Heart left ventricle (tissue), 13 donors: ENCODE measurements around the gene CNGA3.

Experiments used
- POLR2A ChIP-seq, 2 donors: fragments of 450-650 bp; IDR thresholded peaks; one replicate each; pipeline ENCODE4 v1.6.1; 2017; ENCODE audit warnings: antibody characterized with exemption in 2 of 2, mild to moderate bottlenecking in 2 of 2, moderate library complexity in 2 of 2
- TF ChIP-seq, protein P1 (sequence below), 12 donors: fragments of 200-600 bp; sonication (generic) in 4 of 12; IDR thresholded peaks; one replicate each; pipeline versions ENCODE4 v1.5.0 to v1.8.0; 2018 to 2022; ENCODE audit warnings: antibody characterized with exemption in 12 of 12, mild to moderate bottlenecking in 5 of 12
- donor health status: ischemic (EF 13 %, LVEDD 7.1; RV severe dilation, severe dysfunction).
- donor health status: DM: no; HTN: yes; CAD: no.
- donor health status: DM: no; HTN: no; CAD: no.
- donor health status: ischemic (EF 25% LVEDD 6.9; RV normal size, moderate dysfunction).
- donor health status: ischemic (EF 25% LVEDD 5.7; RV mildly dilated, moderate dysfunction).
- donor health status: ischemic (EF 35%, LVEDD 5.7; RV mildly dilated, moderate dysfunction).
- donor health status: nonischemic (EF 11% LVEDD 7.7; RV severe dilation, severe dysfunction).
- donor health status: DM: yes; HTN: yes; CAD: no.
- donor health status: PGD.
- donor health status: ischemic (EF 29% LVEDD 5.4; RV normal size, mild dysfunction).
- donor health status: nonischemic (EF 23%, LVEDD 6.1; RV moderate dilation, normal function).

DNA sequence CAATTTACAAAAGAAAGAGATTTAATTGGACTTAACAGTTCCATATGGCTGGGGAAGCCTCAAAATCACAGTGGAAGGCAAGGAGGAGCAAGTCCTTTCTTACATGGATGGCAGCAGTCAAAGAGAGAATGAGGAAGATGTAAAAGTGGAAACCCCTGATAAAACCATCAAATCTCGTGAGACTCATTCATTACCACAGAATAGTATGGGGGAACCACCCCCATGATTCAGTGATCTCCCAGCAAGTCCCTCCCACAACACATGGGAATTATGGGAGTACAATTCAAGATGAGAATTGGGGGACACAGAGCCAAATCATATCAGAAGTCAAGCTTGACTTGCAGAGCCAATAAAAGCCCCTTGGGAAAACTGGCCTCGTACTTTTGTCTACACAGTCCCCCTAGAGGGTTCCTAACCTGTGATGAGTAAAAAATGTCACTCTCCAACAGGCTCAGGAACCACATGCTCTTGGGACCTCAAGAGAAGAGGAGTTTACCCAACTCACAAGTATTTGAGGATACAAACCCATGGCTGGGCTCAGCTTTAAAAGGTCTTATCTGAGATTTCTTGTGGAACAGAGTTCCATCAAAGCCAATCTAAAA lies 87.2 kb downstream of the CNGA3 start:
- TF ChIP-seq, protein P1, sequence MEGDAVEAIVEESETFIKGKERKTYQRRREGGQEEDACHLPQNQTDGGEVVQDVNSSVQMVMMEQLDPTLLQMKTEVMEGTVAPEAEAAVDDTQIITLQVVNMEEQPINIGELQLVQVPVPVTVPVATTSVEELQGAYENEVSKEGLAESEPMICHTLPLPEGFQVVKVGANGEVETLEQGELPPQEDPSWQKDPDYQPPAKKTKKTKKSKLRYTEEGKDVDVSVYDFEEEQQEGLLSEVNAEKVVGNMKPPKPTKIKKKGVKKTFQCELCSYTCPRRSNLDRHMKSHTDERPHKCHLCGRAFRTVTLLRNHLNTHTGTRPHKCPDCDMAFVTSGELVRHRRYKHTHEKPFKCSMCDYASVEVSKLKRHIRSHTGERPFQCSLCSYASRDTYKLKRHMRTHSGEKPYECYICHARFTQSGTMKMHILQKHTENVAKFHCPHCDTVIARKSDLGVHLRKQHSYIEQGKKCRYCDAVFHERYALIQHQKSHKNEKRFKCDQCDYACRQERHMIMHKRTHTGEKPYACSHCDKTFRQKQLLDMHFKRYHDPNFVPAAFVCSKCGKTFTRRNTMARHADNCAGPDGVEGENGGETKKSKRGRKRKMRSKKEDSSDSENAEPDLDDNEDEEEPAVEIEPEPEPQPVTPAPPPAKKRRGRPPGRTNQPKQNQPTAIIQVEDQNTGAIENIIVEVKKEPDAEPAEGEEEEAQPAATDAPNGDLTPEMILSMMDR (IDR thresholded peaks at IDR 0.05), result no peak
- TF ChIP-seq POLR2A (IDR thresholded peaks at IDR 0.05), result no peak
